ENCODE data around the gene DAG1.

Gene DAG1

DNA sequence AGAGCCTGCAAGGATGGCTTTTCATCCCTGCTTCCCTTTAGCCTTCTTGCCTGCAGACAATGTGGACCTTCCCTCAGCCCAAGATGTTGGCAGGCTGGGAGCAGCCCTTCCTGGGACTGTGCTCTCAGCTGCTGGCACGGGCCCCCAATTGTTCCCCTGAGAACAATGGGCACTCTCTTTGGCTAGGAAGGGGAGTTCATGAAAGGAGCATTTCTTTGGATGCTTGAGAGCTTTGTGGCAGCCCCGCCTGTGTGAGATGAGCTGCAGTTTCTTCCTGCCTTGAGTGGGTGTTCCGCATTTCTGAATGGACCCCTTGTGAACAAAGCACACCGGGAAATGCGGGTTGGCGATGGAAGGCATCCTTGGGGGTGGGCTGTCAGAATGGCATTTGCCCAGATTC lies 49.2 kb downstream of the DAG1 start:
- DNase-seq = no peak

DNA sequence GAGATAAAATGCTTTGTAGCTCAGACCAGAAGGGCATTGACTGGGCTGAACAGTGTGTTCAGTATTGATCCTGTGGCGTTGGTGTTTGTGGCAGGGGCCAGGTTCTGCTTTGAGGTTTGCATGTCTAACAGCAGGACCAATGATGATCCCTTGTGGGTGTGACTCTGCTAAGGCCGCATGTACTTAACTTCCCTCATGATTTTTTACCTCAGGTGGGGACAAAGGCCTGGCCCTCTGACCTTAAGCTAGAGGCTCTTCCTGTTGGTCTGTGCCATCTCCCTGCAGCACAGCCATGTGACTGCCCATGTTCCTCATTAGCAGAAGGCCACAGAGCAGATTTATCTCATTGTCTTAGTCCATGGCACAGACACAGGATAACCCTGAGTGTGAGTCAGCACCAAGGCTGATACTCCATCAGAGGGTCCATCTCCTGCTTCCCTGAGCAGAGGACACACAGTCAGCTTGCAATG lies 49.9 kb downstream of the DAG1 start:
- no peak for DNase-seq

DNA sequence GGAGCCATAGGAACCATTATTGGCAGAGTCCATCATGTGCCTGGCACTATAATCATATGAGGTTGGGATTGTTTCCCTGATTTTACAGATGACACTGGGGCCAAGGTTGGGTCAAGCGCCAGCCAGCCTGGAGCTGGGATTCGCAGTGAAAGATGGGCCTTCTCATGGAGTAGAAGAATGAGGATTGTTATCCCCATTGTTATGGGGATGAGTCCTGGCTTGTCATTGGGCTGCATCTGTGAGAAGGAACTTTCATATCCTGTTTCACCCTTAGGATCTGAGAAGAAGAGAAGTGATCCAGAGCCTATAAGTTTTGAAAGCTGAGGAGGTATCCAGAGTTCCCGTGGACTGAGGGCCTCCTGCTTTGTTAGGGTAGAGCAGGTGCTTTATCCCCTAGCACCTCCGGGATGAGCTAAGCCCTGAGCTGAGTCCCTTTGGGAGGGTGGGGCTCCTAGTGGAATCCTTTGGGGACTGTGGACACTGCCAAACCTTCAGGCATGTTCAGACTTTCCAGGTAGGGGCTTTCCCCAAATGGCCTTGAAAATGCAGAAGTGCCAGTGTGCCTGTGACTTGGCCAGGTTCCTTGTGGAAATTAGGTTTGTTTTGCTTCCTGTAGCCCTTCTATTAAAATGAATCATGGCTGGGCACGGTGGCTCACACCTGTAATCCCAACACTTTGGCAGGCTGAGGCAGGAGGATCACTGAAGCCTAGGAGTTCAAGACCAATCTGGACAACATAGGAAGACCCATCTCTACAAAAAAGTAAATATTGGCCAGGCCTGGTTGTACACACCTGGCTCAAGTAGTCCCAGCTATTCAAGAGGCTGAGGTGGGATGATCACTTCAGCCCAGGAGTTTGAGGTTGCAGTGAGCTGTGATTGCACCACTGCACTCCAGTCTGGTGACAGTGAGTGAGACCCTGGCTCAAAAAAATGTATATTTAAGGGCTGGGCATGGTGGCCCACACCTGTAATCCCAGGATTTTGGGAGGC lies 54.0 kb downstream of the DAG1 start:
- DNase-seq = no peak

DNA sequence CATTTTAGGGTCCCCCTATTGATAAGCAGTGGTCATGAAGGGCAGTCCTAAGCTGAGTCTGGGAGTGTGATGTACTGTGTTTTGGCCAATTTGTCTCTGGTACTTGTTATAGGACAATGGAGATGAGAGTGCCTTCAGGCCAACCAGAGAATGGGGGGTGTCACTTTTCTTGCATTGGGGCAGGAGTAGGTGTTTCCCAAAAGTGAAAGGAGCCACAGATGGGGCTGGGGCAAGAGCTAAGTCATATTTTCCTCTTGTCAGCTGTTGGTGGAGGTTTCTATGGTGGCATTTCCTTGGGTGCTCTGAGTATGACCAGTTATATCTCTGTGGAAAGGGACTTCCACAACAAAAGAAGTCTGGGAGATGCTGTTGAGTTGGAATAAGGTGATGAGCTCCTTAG lies 59.5 kb downstream of the DAG1 start:
- DNase-seq = no peak

DNA sequence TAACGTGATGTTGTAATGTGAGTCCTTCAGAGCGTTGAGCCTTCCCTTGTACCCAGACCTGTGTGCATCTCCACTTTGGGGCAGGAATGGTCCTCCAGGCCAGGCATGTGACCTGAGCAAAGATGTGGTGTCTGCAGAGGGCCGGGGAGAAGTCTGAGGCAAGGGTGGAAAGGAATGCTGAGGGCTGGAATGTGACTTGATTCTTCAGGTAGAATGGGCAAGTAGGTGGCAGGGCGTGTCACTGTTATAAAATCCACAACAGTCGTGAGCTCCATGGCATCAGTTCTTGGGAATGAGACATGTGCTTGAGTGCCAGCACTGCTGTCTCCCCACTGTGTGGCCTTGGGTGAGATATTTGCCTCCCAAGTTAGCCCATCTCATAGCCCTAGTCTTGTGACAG lies 60.2 kb downstream of the DAG1 start:
- DNase-seq = no peak

DNA sequence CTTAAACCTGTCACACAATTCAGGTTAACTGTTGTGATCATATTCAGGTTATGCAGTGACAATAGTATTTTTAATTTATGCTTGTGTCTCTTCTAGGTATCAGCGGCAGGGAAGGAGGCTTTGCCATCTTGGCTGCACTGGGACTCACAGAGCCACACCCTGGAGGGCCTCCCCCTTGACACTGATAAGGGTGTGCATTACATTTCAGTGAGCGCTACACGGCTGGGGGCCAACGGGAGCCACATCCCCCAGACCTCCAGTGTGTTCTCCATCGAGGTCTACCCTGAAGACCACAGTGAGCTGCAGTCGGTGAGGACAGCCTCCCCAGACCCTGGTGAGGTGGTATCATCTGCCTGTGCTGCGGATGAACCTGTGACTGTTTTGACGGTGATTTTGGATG lies 60.6 kb downstream of the DAG1 start:
- no peak for DNase-seq

DNA sequence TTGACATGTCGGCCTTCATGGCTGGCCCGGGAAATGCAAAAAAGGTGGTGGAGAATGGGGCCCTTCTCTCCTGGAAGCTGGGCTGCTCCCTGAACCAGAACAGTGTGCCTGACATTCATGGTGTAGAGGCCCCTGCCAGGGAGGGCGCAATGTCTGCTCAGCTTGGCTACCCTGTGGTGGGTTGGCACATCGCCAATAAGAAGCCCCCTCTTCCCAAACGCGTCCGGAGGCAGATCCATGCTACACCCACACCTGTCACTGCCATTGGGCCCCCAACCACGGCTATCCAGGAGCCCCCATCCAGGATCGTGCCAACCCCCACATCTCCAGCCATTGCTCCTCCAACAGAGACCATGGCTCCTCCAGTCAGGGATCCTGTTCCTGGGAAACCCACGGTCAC lies 61.2 kb downstream of the DAG1 start:
- no peak for DNase-seq

DNA sequence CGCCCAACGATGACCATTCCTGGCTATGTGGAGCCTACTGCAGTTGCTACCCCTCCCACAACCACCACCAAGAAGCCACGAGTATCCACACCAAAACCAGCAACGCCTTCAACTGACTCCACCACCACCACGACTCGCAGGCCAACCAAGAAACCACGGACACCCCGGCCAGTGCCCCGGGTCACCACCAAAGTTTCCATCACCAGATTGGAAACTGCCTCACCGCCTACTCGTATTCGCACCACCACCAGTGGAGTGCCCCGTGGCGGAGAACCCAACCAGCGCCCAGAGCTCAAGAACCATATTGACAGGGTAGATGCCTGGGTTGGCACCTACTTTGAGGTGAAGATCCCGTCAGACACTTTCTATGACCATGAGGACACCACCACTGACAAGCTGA lies 61.6 kb downstream of the DAG1 start:
- DNase-seq = no peak

DNA sequence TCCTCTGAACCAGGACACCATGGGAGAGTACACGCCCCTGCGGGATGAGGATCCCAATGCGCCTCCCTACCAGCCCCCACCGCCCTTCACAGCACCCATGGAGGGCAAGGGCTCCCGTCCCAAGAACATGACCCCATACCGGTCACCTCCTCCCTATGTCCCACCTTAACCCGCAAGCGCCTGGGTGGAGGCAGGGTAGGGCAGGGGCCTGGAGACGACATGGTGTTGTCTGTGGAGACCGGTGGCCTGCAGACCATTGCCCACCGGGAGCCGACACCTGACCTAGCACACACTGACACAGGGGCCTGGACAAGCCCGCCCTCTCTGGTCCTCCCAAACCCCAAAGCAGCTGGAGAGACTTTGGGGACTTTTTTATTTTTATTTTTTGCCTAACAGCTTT lies 63.0 kb downstream of the DAG1 start:
- no peak for DNase-seq

DNA sequence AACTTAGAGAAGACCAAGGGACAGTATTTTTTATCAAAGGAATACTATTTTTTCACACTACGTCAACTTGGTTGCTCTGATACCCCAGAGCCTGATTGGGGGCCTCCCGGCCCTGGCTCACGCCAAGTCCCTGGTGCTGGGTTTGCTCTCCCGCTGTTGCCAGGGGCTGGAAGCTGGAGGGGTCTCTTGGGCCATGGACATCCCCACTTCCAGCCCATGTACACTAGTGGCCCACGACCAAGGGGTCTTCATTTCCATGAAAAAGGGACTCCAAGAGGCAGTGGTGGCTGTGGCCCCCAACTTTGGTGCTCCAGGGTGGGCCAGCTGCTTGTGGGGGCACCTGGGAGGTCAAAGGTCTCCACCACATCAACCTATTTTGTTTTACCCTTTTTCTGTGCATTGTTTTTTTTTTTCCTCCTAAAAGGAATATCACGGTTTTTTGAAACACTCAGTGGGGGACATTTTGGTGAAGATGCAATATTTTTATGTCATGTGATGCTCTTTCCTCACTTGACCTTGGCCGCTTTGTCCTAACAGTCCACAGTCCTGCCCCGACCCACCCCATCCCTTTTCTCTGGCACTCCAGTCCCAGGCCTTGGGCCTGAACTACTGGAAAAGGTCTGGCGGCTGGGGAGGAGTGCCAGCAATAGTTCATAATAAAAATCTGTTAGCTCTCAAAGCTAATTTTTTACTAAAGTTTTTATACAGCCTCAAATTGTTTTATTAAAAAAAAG lies 63.9 kb downstream of the DAG1 start:
- no peak for DNase-seq

DNA sequence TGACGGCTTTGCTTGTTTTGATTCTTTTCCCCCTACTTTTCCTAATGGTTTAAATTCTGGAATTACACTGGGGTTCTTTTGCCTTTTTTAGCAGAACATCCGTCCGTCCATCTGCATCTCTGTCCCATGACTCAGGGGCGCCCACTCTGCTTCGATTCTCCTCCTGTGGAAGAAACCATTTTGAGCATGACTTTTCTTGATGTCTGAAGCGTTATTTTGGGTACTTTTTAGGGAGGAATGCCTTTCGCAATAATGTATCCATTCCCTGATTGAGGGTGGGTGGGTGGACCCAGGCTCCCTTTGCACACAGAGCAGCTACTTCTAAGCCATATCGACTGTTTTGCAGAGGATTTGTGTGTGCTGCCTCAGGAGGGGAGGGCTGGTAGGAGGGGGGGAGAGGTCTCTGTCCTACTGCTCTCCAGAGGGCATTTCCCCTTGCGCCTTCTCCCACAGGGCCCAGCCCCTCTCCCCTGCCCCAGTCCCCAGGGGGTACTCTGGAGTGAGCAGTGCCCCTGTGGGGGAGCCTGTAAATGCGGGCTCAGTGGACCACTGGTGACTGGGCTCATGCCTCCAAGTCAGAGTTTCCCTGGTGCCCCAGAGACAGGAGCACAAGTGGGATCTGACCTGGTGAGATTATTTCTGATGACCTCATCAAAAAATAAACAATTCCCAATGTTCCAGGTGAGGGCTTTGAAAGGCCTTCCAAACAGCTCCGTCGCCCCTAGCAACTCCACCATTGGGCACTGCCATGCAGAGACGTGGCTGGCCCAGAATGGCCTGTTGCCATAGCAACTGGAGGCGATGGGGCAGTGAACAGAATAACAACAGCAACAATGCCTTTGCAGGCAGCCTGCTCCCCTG lies 64.7 kb downstream of the DAG1 start:
- DNase-seq = no peak

DNA sequence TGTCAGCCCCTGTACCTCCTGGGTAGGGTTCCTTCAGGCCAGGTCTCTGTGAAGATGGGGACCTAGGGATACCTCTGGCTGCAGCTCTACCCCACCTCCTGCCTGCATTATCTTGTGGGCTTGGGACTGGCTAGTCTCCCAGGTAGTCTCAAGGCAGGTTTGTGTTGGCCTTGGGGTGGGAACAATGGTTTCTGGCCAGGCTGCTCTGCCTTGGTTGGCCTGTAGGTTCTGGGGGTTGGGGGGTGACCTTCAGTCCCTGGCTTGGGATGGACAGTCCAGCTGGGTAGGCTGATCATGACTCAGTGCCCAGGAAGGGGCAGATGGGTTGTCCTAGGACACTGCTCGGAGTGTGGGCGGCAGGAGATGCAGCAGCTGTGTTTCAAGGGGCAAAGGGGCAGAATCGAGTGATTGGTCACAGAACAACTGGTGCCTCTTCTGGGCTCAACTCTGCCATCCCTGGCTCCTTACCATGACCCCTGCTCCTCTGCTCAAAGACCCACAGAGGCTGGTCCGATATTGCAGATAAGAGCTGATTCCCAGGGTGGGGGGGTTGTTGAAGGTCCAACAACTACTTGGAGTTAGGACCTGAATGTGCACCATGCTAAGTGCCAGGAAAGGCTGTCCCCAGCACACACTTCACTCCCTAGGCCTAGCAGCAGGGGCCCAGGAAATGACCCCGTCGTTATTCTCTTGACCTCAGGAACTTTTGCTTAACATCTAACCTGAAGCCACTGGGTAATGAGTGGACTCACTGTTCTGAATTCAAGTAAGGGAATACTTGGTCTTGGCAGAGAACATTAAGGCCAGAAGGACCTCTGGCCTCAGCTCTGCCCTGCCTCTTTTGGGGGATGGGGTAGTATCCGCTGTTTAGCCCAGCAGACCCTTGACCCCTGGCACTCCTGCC lies 66.2 kb downstream of the DAG1 start:
- DNase-seq = no peak

DNA sequence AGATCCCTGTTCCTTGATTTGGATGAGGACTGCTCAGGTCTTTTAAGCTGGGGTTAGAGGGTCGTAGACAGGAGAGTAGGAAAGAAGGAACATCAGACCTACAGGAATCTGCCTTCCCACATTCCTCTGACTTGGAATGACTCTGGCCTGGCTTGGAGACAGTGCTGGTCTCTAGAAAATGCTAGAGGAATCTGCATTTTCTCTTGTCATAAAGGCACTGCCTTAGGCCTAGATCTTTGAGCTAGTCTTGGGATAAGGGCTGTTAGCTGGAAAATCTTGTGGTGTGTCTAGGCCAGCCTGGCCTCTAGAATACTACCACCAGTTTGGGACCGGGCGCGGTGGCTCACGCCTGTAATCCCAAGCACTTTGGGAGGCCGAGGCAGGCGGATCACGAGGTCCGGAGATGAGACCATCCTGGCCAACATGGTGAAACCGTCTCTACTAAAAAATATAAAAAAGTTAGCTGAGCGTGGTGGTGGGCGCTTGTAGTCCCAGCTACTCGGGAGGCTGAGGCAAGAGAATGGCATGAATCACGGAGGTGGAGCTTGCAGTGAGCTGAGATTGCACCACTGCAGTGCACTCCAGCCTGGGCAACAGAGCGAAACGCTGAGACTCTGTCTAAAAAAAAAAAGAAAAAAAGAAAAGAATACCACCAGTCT lies 66.9 kb downstream of the DAG1 start:
- no peak for DNase-seq

DNA sequence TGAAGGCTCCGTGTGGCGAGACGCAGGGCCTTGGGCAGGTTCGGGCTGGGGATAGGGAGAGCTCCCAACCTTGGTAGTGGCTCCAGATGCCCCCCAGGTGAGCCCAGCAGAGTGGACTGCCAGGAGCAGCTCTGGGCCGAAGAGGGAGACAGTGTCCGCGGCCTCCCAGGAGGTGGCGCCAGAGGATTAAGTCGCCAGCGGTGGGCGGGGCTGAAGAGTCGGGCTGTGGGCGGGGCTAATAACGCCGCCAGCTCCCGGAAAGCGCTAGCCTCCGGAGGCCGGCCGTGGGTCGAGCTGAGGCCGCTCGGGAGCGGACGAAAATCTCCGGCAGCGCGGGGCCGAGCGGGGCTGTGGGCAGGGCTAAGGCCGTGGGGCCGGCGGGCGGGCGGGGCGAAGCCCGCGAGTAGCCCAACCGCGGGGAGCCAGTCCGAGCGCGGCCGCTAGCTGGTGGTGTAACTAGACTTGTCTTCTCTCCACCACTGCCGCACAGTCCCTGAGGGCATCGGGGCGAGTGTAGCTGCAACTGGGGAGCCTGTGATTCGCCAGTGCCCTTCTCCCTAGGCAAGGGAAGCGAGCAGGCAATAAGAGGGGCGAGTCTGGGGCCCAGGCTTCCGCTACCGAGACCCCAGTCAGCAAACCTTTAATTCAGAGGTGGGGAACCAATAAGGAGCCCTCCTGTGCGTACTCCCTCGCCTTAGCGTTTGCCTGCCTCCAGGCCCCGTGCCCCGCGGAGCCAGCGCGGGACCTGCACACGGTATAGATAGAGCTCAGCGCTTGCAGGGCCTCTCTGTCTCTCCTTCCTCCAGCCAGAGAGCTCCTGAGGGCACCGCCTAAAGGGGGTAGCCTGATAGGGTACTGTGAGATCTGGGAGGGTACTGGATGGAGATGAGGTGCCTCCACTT lies 69.8 kb downstream of the DAG1 start:
- peak; percentile 89 for DNase-seq

DNA sequence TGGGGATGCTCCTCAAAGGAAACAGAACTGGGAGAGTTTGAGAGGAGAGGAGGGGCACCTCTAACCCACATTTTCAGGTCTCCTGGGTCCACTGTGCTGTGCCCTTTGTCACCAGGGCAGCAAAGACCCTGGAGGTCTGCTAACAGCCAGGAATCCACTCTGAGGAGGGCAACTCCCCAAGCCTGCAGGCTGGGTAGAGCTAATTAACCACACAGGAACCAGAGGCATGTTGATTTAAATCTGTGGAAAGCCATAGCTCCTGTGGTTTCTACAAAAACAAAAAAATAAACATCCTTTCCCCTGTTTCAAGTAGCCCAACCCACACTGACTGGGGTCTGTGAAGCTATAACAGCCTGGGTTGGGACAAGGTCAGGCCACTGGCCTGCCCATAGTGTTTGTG lies 82.0 kb downstream of the DAG1 start:
- DNase-seq = no peak

DNA sequence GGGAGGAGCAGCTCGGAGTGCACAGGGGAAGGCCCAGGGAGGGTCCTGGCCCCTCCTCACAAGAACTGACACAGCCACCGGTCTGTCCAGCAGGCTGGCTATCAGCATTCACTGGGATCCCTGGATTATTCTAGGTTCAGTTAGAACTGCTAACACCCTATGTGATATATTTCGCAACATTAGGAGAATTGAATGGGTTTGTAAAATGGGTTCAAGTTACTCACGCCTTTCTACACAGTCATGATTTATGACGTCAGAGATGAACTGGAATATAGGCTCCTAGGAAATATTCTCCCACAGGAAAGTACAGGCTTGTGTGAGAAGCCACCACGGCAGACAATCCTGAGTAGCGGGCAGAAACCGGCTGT lies 83.2 kb downstream of the DAG1 start:
- no peak for DNase-seq

DNA sequence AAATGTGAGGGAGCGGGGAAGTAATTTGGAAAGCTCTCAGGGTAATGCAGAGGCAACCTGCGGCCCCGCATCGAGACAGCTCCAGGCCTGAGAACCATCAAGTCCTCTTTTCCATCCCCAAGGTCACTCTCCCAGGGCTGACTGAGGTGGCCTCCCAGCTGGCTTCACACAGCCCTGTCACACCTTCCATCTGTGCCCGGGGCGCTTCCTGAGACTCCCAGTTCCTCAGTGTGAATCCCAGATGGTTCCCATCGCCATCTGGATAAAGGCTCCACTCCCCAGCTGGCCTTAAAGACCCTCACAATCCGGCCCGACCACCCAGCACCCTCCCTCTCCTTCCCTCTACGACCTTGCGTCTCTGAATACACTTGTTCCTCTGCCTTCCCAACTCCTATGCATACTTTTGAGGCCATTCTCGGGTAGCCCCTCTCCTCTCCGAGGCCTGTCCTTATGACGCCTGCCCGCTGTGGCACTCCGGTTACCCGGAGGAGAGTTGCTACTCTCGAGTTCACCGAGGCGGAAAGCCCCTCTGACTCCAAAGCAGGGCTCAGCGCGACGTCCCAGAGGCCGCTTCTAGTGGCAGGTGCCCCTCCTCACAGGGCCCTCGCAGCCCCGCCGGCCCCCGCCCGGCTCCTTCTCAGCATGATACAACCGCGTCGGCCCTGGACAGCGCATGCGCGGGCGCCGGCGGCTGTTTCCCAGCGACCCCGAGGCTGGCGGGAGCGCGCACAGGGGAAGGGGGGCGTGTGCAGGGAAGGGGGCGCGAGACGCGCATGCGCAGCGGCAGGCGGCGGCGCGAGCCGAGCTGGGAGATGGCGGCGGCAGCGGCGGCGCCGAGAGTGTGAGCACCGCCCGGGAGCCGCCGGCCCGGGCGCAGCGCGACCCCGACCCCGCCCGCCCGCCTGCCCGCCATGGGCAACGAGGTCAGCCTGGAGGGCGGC lies 83.9 kb downstream of the DAG1 start, which contains the start of gene BSN:
TSS of gene BSN (plus strand) at position 786 of the 941 bp plus-strand sequence. CDS start at position 912, 126 bp downstream.
- DNase-seq = peak; percentile 99

DNA sequence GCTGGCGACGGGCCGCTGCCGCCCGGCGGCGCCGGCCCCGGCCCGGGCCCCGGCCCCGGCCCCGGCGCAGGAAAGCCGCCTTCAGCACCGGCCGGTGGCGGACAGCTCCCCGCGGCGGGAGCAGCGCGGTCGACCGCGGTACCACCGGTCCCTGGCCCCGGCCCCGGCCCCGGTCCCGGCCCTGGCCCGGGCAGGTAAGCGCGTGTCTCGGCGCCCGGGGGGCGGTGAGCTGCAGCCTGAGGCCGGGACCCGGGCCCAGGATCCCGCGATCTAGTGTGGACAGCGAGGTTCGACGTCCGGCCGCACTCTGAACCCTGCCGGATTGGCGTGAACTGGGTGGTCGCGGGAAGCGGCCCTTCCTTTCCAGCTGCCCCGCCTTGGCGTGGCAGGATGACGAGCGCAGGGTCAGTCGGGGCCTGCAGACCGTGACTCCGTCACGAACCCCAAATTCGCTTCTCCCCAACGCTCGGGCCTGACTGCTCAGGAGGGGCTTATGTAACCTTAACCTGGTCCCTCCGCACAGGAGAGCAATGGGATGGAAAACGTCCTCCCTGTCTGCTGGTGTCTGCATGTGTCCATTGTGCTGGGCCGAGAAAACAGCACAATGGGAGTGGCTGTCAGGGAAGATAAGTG lies 84.7 kb downstream of the DAG1 start:
- no peak for DNase-seq

Measured in 8988T (cell line).